GM06990 (cell line): ENCODE data around the gene SORCS1.

Experiments used
- DNase-seq: peaks from one replicate; pipeline ENCODE4 v3.0.0-alpha.2; 2011; ENCODE audit not compliant: insufficient read length; ENCODE audit errors: extremely low read depth
- H3K27me3 ChIP-seq: replicated peaks from 2 replicates; pipeline ENCODE4 v1.6.0; 2011; ENCODE audit warnings: low read length; ENCODE audit not compliant: control insufficient read depth, insufficient read depth
- H3K36me3 ChIP-seq: 2 replicates; pipeline ENCODE4 v1.5.1; 2011; ENCODE audit warnings: low read length; ENCODE audit not compliant: control insufficient read depth, insufficient read depth
- H3K4me3 ChIP-seq: replicated peaks from 2 replicates; pipeline ENCODE4 v1.5.1; 2011; ENCODE audit warnings: low read depth, mild to moderate bottlenecking, control low read depth, low read length
- TF ChIP-seq, protein P1 (sequence below): IDR thresholded peaks from 2 replicates; pipeline ENCODE4 v1.5.1; 2011; ENCODE audit warnings: low read length, control low read depth, mild to moderate bottlenecking, inconsistent platforms; ENCODE audit not compliant: insufficient read depth, poor library complexity, severe bottlenecking

SORCS1 gene

DNA sequence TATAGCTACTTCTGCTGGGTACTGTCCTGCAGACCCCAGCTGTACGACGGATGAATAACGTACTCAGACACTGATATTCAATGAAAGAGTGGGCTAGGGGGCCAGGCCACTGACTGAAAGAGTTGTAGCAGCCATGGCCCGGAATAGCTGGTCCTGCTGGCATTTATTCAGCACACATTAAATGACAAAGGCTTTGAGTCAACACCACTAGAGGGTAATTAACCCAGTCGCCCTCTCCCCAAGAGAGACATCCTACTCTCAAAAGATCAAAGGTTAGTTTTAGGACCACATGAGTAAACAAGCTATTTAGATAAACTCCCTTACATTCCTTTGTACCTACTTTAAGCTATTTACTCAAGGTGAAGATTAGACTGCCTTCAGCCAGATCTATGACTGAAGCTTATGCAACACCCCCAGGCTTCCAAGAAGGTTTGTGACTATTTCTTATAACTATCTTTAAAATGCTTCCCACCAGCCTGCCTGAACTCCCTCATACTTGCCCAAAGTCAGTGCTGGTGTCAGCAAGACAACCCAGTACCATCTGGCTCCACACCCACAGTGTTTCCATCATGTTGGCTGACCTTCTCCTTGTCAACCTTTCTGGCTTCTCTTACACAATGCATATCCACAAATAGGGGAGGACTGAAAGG, 629.1 kb downstream of the SORCS1 start:
- Histone ChIP-seq H3K4me3 (no peak overlapping the region), H3K36me3 (no peaks in the 10 kb centered on the region), H3K27me3 (no peaks in the 10 kb centered on the region)
- no peak for DNase-seq
- TF ChIP-seq, protein P1, sequence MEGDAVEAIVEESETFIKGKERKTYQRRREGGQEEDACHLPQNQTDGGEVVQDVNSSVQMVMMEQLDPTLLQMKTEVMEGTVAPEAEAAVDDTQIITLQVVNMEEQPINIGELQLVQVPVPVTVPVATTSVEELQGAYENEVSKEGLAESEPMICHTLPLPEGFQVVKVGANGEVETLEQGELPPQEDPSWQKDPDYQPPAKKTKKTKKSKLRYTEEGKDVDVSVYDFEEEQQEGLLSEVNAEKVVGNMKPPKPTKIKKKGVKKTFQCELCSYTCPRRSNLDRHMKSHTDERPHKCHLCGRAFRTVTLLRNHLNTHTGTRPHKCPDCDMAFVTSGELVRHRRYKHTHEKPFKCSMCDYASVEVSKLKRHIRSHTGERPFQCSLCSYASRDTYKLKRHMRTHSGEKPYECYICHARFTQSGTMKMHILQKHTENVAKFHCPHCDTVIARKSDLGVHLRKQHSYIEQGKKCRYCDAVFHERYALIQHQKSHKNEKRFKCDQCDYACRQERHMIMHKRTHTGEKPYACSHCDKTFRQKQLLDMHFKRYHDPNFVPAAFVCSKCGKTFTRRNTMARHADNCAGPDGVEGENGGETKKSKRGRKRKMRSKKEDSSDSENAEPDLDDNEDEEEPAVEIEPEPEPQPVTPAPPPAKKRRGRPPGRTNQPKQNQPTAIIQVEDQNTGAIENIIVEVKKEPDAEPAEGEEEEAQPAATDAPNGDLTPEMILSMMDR, result no peak

DNA sequence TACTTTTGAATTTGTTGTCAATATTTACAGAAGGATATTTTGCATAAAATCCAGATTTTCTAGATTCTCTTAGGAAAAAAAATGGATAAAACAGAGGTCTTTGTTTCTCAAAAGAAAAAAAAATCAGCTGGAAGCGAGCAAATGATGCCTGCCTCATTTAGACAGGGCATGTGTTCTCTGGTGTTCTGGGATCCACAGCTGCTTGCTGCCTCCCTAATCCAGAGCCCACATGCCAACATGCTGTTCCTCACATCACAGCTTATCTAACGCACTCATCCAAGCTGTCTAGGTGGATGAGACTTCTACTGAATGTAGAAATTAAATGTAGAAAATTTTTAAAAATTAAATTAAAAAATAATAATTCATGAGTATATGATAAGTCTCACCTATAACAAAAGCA, 630.1 kb downstream of the SORCS1 start:
- H3K4me3 ChIP-seq, result no peak overlapping the region
- TF ChIP-seq, protein P1, result no peak
- no peak for DNase-seq
- no peaks in the 10 kb centered on the region for H3K27me3 ChIP-seq
- H3K36me3 ChIP-seq, result no peaks in the 10 kb centered on the region

DNA sequence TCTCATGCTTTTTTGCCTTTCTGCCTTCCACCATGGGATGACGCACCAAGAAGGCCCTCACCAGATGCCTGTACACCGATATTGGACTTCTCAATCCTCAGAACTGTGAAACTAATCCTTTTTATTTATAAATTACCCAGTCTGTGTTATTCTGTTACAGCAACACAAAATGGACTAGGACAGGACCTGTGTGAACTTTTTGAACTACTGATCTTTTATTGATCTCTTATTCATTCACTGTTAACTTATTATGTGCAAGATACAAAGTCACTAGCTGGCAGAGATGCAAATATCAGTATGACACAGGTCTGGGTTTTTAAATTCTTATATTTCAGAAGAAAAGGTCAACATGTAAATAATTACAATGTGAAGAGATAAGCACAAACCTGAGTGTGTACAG, 635.8 kb downstream of the SORCS1 start:
- no peak overlapping the region for H3K4me3 ChIP-seq
- H3K27me3 ChIP-seq, result no peaks in the 10 kb centered on the region
- no peaks in the 10 kb centered on the region for H3K36me3 ChIP-seq
- TF ChIP-seq, protein P1, result no peak
- DNase-seq, result no peak

DNA sequence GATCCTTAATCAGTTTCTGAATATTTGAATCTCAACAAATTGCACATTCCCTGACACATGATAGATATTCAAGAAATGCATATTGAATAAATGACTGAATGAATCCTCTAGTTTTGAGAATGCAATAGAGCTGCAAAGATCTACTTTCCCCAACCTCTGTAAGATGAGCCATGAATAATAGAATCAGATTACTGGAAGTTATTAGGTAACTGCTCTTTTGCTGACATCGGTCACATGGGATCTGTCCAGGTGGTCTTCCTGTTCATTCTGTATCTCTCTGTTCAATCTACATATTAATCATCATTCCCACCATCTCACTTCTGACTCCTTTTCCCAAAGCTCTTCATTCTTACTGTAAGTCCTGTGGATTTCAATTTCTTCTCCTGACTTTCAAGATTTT, 638.7 kb downstream of the SORCS1 start:
- Histone ChIP-seq H3K27me3 (no peaks in the 10 kb centered on the region), H3K4me3 (no peak overlapping the region), H3K36me3 (no peaks in the 10 kb centered on the region)
- TF ChIP-seq, protein P1, result no peak
- DNase-seq, result no peak
